ENCODE measurements around the gene ELP6. TPM values are rescaled to one million over a fixed set of nuclear protein-coding genes. Genes with fewer than 3 reads are reported as not detected.
A peak's percentile ranks its signal among the peaks of the same experiment; 100 is the strongest.

ELP6 gene, protein sequence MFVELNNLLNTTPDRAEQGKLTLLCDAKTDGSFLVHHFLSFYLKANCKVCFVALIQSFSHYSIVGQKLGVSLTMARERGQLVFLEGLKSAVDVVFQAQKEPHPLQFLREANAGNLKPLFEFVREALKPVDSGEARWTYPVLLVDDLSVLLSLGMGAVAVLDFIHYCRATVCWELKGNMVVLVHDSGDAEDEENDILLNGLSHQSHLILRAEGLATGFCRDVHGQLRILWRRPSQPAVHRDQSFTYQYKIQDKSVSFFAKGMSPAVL
- 10 to 100 TPM; 30.1 to 39.5 TPM for total RNA-seq
- 10 to 100 TPM; 29.9 to 41.9 (median 33.8) TPM for polyA plus RNA-seq
- total RNA-seq: 9.3 to 34.1 (median 21.6) reads per million in 6 experiments

DNA sequence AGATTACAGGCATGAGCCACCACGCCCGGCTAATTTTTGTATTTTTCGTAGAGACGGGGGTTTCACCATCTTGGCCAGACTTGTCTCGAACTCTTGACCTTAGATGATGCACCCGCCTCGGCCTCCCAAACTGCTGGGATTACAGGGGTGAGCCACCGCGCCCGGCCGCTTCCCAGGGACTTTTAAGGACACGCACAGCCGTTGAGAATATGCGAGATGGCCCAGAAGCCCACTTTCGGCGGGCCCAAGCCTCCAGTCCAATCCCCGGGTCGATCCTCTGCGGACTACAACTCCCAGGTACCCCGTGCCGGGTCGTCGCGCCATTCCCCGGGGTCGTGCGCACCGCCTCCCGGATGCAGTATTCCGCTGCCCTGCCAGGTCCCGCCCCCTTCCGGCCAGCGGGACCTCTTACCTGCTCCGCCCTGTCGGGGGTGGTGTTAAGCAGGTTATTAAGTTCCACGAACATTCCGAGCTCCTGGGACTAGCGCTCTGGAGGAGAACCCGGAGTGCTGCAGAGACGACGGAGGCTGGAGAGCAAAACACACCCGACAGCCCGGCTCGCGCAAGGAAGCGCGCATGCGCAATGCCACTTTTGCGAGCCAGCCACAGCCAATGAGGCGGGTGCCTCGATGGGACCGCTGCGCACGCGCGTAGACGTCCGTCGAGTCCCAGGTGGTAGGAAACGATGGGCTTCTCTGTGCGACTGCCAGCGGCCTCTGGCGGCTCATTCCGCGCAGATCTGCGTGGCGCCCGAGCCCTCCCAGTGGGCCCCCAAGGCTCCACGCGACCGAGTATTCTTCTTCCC lies at the start of gene ELP6:
Gene ELP6, minus strand, starts transcription at position 588 of the 805 bp plus-strand sequence. Its CDS starts 122 bp downstream, at position 466.
- Mint-ChIP-seq H3K9me3 (no peaks in the 10 kb centered on the region), H3K36me3 (peaks cover 0 to 21% (median 2%) of the 10 kb centered on the region in 3 donors), H3K4me1 (peaks cover 6 to 30% (median 22%) of the 10 kb centered on the region in 4 donors), H3K27ac (peak within 1 kb of the TSS; percentile 93 to 99 (median 98)), H3K4me3 (peak within 1 kb of the TSS; percentile 95 to 99 (median 96)), H3K27me3 (no peaks in the 10 kb centered on the region)
- POLR2A ChIA-PET: interaction anchor here (0.6 to 1.7 kb wide), 9 partner anchors 13 to 976 kb away, joined by 3 to 7 read pairs (median 3); no protein-coding TSS in a partner anchor
- DNase-seq: peak; percentile 95 to 100 (median 98)
- peak; percentile 93 to 94 for ATAC-seq

DNA sequence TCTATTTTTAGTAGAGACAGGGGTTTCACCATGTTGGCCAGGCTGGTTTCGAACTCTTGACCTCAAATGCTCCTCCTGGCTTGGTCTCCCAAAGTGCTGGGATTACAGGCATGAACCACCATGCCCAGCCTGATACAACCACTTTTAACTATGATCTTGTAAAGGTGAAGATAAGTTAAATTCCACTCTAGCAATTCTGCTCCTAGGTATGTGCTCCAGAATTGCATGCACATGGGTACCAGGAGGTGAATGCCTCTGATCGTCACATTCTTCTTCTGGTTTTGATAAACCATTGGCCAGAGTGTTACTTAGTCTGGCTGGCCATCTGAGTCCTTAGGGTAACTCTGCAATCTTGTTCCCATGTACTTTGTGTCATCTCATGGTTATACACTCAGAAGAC lies 42.8 kb upstream of the ELP6 start:
- H3K27ac Mint-ChIP-seq: no peak overlapping the region
- POLR2A ChIA-PET: no interaction called here
- peaks cover 6 to 15% (median 8%) of the 10 kb centered on the region in 5 donors for H3K27me3 Mint-ChIP-seq
- ATAC-seq: no peak
- DNase-seq: no peak
- peaks cover 0 to 2% (median 0%) of the 10 kb centered on the region in 9 donors for H3K9me3 Mint-ChIP-seq
- no peak overlapping the region for H3K4me3 Mint-ChIP-seq
- peaks cover 0 to 4% (median 2%) of the 10 kb centered on the region in 3 donors for H3K36me3 Mint-ChIP-seq
- no peaks in the 10 kb centered on the region for H3K4me1 Mint-ChIP-seq

DNA sequence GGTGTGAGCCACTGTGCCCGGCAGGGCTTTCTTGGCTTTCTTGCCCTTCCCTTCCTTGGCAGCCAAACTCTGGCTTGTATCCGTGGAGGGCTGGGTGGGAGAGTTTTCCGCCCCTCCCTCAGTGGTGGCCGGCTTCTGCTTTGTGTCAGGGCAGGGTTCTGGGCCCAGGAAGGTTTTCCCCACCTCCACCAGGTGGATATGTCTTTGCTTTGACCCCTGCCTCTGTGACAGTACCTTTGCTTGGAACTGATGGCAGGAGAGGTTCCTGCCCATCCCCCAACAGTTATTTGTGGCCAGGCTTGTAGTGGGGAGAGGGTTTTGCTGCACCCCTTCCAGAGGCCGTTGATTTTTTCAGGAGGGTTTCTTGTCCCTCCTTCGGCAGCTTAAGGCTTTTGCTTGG lies 40.8 kb upstream of the ELP6 start:
- H3K4me3 Mint-ChIP-seq: no peak overlapping the region
- no peak for DNase-seq
- POLR2A ChIA-PET: no interaction called here
- H3K27me3 Mint-ChIP-seq: peaks cover 11 to 16% (median 12%) of the 10 kb centered on the region in 5 donors
- H3K4me1 Mint-ChIP-seq: no peaks in the 10 kb centered on the region
- peaks cover 0 to 4% (median 2%) of the 10 kb centered on the region in 3 donors for H3K36me3 Mint-ChIP-seq
- no peak overlapping the region for H3K27ac Mint-ChIP-seq
- ATAC-seq: no peak
- H3K9me3 Mint-ChIP-seq: peaks cover 0 to 2% (median 0%) of the 10 kb centered on the region in 9 donors

DNA sequence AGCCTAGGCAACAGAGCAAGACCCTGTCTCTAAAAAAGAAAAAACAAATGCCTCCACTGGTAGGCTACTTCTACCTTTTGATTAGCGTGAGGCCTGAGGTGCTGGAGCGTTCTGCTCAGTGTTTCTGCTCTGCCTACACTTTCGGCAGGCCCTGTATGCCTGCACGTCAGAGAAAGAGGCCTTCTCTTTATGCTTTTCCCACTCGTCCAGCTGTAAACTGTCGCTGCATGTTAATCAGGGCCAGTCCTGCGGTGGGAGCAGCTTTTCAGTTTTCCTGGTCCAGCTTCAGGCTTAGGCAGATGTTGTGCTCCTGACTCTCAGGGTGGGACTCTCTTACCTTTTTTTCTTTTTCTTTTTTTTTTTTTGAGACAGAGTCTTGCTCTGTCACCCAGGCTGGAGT lies 39.9 kb upstream of the ELP6 start:
- DNase-seq (no peak), ATAC-seq (no peak)
- H3K4me1 Mint-ChIP-seq: no peaks in the 10 kb centered on the region
- POLR2A ChIA-PET: no interaction called here
- peaks cover 0 to 2% (median 0%) of the 10 kb centered on the region in 9 donors for H3K9me3 Mint-ChIP-seq
- H3K36me3 Mint-ChIP-seq: peaks cover 0 to 4% (median 2%) of the 10 kb centered on the region in 3 donors
- H3K27me3 Mint-ChIP-seq: peaks cover 11 to 16% (median 12%) of the 10 kb centered on the region in 5 donors
- no peak overlapping the region for H3K4me3 Mint-ChIP-seq
- H3K27ac Mint-ChIP-seq: no peak overlapping the region

DNA sequence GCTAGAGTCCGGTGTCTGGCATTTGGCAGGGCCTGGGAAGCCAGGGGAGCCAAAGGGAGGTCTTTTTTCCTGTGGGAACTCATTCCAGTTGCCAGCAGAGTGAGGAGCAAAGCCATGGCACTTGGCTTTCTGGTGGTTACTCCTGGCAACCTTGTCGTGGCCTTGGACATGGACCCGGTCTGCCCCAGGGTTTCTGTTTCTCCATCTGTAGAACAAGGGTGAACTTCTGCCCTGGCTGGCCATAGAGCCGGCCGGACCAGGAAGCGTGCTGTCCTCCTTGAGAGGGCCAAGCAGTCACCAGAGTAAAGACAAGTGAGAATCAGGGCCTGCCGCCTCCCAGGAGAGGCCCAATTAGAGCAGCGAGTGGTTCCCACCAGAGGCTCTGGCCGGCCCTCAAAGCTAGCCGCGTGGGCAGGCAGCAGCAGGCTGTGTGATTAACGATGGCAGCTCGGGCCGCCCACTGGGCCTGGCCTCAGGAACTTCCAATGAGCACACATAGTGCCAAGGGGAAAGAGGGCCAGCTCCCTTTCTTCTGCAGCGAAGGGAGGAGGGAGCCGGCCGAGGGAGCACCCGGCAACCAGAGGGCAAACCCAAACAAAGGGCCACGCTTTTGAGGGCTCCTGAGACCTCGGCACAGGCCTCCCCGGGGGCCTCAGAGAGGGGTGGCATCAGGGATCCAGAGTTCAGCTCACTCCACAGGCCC lies 29.1 kb upstream of the ELP6 start:
- Mint-ChIP-seq H3K4me3 (no peak overlapping the region), H3K27ac (no peak overlapping the region), H3K9me3 (no peaks in the 10 kb centered on the region), H3K4me1 (no peaks in the 10 kb centered on the region), H3K27me3 (peaks cover 0 to 11% (median 4%) of the 10 kb centered on the region in 5 donors), H3K36me3 (no peaks in the 10 kb centered on the region)
- POLR2A ChIA-PET: no interaction called here
- DNase-seq (no peak), ATAC-seq (no peak)

DNA sequence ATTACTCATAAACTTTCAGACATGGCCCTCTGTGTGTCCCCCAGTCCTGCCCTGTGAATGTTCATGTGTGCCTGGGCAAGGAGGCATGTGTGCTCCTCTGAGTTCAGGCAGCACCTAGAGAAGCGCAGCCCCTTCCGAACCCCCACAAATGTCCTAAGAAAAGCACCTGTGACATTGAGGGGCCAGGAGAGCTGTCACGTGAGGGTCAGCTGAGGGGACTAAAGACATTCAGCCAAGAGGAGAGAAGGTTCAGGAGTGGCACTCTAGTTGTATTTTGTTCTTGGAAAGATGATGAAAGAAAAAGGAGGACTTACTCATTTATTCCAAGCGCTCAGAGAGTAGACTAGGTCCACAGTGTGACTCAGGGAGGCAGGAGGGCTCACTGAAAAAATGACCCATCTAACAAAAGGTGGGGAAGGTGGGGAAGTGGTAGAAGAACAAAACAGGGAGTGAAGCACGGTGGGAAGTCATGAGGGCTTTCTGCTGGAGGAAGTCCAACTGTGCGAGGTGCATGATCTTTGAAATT lies 28.1 kb upstream of the ELP6 start:
- Mint-ChIP-seq H3K4me3 (no peak overlapping the region), H3K27me3 (peaks cover 0 to 10% (median 4%) of the 10 kb centered on the region in 5 donors), H3K27ac (no peak overlapping the region), H3K36me3 (no peaks in the 10 kb centered on the region), H3K9me3 (no peaks in the 10 kb centered on the region), H3K4me1 (no peaks in the 10 kb centered on the region)
- POLR2A ChIA-PET: no interaction called here
- ATAC-seq (no peak), DNase-seq (no peak)

DNA sequence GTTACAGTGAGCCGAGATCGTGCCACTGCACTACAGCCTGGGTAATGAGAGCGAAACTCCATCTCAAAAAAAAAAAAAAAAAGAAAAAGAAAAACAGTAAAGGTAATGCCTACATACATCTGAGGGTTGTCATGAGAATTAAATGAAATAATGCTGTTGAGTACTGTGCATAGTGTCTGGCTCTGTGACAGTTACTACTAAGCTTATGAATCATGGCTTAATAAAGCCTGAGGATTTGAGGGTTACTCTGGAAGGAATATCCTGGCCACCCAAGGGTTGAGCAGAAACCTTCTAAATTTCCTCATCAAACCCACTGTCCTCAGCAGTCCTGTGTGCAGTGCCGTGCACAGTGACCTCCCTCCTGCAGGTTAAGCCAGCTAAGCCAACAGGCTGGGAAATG lies 26.8 kb upstream of the ELP6 start:
- no peak for ATAC-seq
- POLR2A ChIA-PET: interaction anchor here (0.6 kb wide), 1 partner anchor 248 kb away, joined by 3 read pairs; no protein-coding TSS in a partner anchor
- no peak for DNase-seq
- Mint-ChIP-seq H3K27me3 (peaks cover 0 to 9% (median 4%) of the 10 kb centered on the region in 5 donors), H3K36me3 (no peaks in the 10 kb centered on the region), H3K9me3 (no peaks in the 10 kb centered on the region), H3K4me3 (no peak overlapping the region), H3K4me1 (no peaks in the 10 kb centered on the region), H3K27ac (no peak overlapping the region)

DNA sequence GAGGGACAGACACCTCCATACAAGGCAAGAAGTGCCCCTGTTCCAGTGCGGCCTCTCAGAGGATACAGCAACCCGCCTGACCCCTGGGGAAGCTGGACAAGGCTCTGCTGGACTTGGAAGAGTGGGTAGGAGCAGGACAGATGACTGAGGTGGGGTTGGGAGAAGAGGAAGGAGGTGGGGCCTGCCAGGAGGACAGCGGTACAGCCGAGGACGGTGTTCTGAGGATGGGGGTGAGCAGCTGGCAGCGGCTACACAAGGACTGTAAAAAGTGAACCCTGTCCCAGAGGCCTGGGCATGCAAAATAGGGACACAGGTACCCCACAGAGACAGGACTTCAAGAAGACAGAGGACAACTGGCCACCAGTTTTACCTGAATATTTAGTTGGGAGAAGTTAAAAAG lies 23.5 kb upstream of the ELP6 start:
- DNase-seq: no peak
- Mint-ChIP-seq H3K4me3 (no peak overlapping the region), H3K4me1 (no peaks in the 10 kb centered on the region), H3K27ac (no peak overlapping the region), H3K9me3 (no peaks in the 10 kb centered on the region), H3K27me3 (peaks cover 1 to 11% (median 9%) of the 10 kb centered on the region in 5 donors), H3K36me3 (no peaks in the 10 kb centered on the region)
- ATAC-seq: no peak
- POLR2A ChIA-PET: no interaction called here

DNA sequence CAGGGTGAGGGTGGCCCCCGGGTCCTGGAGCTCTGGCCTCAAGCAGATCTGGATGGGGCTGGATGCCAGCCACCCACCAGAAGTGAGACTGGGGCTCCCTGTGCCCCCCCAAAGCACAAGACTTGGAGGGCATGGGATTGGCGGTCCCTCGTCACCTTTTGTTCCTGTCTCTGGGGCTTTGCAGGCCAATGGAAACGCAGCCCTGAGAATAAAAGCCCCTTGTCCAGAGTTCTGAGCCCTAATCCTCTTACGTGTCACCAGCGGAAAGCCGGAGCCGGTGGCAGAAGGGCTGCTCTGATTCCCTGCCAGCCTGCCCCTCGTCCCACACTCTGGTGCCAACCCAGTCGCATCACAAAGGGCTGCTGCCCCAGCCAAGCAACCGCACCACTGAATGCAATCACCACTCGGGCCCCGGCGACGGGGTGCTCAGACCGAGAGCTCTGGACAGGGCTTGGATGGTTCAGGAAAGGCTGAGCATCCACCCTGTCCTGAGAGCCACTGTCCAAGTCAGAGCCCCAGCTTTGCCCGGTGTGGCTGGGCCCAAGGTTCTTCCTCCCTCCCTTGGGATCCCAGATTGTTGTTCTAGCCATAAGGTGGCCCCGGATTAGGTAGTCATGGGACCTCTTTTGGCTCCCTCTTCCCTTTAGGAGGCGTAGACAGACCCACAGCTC lies 22.8 kb upstream of the ELP6 start:
- H3K27ac Mint-ChIP-seq: no peak overlapping the region
- H3K27me3 Mint-ChIP-seq: peaks cover 1 to 11% (median 9%) of the 10 kb centered on the region in 5 donors
- no peaks in the 10 kb centered on the region for H3K4me1 Mint-ChIP-seq
- no peaks in the 10 kb centered on the region for H3K9me3 Mint-ChIP-seq
- no peak overlapping the region for H3K4me3 Mint-ChIP-seq
- ATAC-seq (no peak), DNase-seq (no peak)
- no peaks in the 10 kb centered on the region for H3K36me3 Mint-ChIP-seq
- POLR2A ChIA-PET: no interaction called here

DNA sequence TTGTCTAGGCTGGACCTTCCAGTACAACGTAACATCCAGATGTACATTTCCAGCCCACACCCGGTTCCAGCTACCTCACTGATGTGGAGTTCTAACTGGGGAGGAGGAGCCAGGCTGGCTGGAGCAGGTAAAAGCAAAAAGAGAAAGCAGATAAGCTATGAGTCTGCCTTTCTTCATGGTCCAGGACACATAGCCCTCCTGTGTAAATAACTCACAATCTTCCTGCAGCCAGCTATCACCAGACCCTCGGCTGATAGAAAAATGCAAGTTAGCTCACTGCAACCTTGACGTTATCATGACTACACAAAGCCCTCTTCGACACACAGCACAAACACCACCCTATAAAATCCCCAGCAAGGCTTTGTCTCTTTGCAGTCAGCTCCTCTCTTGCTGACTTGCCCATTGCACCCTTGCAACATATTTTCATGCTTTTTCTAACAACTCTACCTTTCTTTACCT lies 20.5 kb upstream of the ELP6 start:
- no peak overlapping the region for H3K4me3 Mint-ChIP-seq
- DNase-seq (no peak), ATAC-seq (no peak)
- H3K9me3 Mint-ChIP-seq: peaks cover 0 to 3% (median 0%) of the 10 kb centered on the region in 9 donors
- POLR2A ChIA-PET: no interaction called here
- no peaks in the 10 kb centered on the region for H3K36me3 Mint-ChIP-seq
- H3K27ac Mint-ChIP-seq: no peak overlapping the region
- peaks cover 1 to 10% (median 8%) of the 10 kb centered on the region in 5 donors for H3K27me3 Mint-ChIP-seq
- no peaks in the 10 kb centered on the region for H3K4me1 Mint-ChIP-seq

DNA sequence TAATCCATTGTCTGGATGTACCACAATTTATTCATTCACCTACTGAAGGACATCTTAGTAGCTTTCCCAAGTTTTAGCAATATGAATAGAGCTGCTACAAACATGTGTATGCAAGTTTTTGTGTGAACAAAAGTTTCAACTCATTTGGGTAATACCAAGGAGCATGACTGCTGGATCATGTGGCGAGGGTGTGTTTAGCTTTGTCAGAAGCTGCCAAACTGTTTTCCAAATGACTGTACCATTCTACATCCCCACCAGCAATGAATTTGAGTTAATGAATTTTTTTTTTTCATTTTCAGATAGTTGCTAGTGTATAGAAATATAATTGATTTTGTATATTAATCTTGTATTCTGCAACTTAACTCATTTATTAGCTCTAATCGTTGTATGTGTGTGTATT lies 20.0 kb upstream of the ELP6 start:
- no peaks in the 10 kb centered on the region for H3K4me1 Mint-ChIP-seq
- no peak overlapping the region for H3K4me3 Mint-ChIP-seq
- POLR2A ChIA-PET: interaction anchor here (0.6 kb wide), 1 partner anchor 233 kb away, joined by 9 read pairs; no protein-coding TSS in a partner anchor
- DNase-seq (no peak), ATAC-seq (no peak)
- H3K27ac Mint-ChIP-seq: no peak overlapping the region
- peaks cover 1 to 6% (median 4%) of the 10 kb centered on the region in 5 donors for H3K27me3 Mint-ChIP-seq
- no peaks in the 10 kb centered on the region for H3K36me3 Mint-ChIP-seq
- H3K9me3 Mint-ChIP-seq: peaks cover 0 to 3% (median 0%) of the 10 kb centered on the region in 9 donors
